WTC11 (cell line): ENCODE data around the gene CD19.

Experiments used
- ARID4B ChIP-seq: sonication (generic); formaldehyde crosslinking; IDR thresholded peaks from 2 replicates; pipeline ENCODE4 v1.8.0; 2023; ENCODE audit warnings: missing genetic modification reagents, mild to moderate bottlenecking, borderline replicate concordance
- ATF2 ChIP-seq: sonication (generic); formaldehyde crosslinking; IDR thresholded peaks from 2 replicates; pipeline ENCODE4 v1.8.1; 2022; ENCODE audit warnings: low read depth, missing genetic modification reagents, borderline replicate concordance
- CTCF ChIP-seq: fragments of 200-600 bp; IDR thresholded peaks from 2 replicates; pipeline ENCODE4 v1.8.0; 2022; ENCODE audit warnings: antibody characterized with exemption
- FOXJ3 ChIP-seq: sonication (generic); formaldehyde crosslinking; IDR thresholded peaks from 2 replicates; pipeline ENCODE4 v1.9.0; 2021; ENCODE audit warnings: missing genetic modification reagents, mild to moderate bottlenecking, borderline replicate concordance
- PRDM15 ChIP-seq: sonication (generic); formaldehyde crosslinking; IDR thresholded peaks from 2 replicates; pipeline ENCODE4 v1.8.0; 2022; ENCODE audit warnings: missing genetic modification reagents
- ZNF232 ChIP-seq: sonication (generic); formaldehyde crosslinking; IDR thresholded peaks from 2 replicates; pipeline ENCODE4 v1.8.0; 2022; ENCODE audit warnings: mild to moderate bottlenecking, missing genetic modification reagents

- TF ChIP-seq CTCF (no peak), PRDM15 (CRISPR knock-in tag) (no peak), FOXJ3 (CRISPR knock-in tag) (no peak), ARID4B (peak; percentile 51; the same call in 1 of the 2 replicates), ATF2 (CRISPR knock-in tag) (no peak), ZNF232 (CRISPR knock-in tag) (0 out of 2 replicates have a peak, but pooled peaks have one; percentile 82)
Measured at GRCh38 chr16:28974437-28975157, 42.8 kb downstream of the CD19 start, which contains the start of gene SPNS1.
